GM12873 (cell line): Measurements from ENCODE around the gene SORBS2.

Experiments
- TF ChIP-seq, protein P1 (sequence below): IDR thresholded peaks from 2 replicates; pipeline ENCODE4 v1.5.1; 2012; ENCODE audit warnings: low read depth, mild to moderate bottlenecking, moderate library complexity, low read length, control low read depth; ENCODE audit not compliant: insufficient read depth; ENCODE audit errors: missing control alignments

Gene SORBS2

GRCh38 chr4:185709802-185710486 lies 102.0 kb downstream of the SORBS2 start:
- TF ChIP-seq, protein P1, sequence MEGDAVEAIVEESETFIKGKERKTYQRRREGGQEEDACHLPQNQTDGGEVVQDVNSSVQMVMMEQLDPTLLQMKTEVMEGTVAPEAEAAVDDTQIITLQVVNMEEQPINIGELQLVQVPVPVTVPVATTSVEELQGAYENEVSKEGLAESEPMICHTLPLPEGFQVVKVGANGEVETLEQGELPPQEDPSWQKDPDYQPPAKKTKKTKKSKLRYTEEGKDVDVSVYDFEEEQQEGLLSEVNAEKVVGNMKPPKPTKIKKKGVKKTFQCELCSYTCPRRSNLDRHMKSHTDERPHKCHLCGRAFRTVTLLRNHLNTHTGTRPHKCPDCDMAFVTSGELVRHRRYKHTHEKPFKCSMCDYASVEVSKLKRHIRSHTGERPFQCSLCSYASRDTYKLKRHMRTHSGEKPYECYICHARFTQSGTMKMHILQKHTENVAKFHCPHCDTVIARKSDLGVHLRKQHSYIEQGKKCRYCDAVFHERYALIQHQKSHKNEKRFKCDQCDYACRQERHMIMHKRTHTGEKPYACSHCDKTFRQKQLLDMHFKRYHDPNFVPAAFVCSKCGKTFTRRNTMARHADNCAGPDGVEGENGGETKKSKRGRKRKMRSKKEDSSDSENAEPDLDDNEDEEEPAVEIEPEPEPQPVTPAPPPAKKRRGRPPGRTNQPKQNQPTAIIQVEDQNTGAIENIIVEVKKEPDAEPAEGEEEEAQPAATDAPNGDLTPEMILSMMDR, result no peak

DNA sequence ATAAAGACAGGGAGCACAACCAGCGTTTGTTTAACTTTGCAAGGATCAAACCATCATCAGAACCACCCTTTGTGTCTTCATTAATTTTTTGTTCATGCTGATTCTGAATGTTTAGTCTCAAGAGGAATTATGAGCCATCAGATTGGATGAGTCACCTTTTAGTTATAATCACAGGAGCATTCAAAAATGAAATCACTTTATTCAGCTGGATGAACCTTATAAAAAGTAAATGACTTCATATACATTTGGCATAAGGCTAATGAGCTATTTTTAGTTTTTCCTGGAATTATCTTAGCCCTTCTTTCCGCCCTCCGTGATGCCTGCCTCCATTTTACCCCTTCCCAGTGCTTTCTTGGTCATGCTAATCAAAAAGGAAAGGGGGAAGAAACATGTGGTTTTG lies 103.6 kb downstream of the SORBS2 start:
- TF ChIP-seq, protein P1, result no peak

DNA sequence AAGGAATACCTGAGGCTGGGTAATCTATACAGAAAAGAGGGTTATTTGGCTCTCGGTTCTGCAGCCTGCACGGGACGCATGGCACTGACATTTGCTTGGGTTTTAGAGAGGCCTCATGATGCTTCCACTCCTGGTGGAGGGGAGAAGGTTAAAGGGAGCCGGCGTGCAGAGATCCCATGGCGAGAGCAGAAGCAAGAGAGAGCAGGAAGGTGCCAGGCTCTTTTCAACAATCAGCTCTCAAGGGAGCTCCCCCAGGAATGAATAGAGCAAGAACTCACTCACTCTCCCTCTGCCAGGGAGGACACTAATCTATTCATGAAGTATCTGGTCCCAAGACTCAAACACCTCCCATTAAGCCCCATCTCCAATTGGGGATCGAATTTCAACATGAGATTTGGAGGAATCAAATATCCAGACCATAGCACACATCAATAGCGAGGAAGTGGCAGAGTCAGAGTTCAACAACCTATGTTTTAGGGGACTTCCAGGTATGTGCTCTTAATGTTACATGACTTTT lies 109.8 kb downstream of the SORBS2 start:
- TF ChIP-seq, protein P1, result no peak

- TF ChIP-seq, protein P1, result no peak
These were observed 111.4 kb downstream of the SORBS2 start for GRCh38 chr4:185700630-185701029.

- TF ChIP-seq, protein P1, result no peak
These were observed 111.9 kb downstream of the SORBS2 start for GRCh38 chr4:185700048-185700447.

- TF ChIP-seq, protein P1, result no peak
These were observed 114.5 kb downstream of the SORBS2 start for GRCh38 chr4:185697488-185697887.

GRCh38 chr4:185695743-185696142 lies 116.3 kb downstream of the SORBS2 start:
- TF ChIP-seq, protein P1, result no peak
